ENCODE measurements around the gene STK32B.

STK32B gene

DNA sequence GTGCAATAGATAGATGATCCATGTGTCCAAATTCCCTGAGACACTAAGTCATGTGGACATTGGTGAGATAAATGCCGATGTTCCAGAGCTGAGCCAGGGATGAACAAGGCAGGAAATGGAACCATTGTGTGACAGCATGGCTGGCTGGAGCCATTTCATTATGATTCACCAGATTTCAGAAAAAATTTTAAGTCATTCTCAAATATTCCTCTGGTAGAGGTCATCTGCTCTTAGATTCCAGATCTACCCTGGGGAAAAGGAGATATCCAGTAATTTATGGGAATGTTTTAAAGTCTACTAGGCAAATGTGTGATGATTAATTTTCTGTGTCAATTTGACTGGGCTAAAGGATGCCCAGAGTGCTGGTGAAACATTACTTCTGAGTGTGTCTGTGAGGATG, 287.3 kb downstream of the STK32B start:
- Histone ChIP-seq H3K27me3 (ENCODE audit: low read depth, low read length) (no peaks in the 10 kb centered on the region), H3K36me3 (ENCODE audit: control insufficient read depth in 1 of 2, insufficient read depth in 2 of 2, low read length in 2 of 2) (no peaks in the 10 kb centered on the region), H3K4me3 (ENCODE audit: low read depth in 1 of 2, low read length in 2 of 2) (no peak overlapping the region), H3K4me1 (ENCODE audit: control insufficient read depth in 1 of 2, insufficient read depth in 2 of 2, low read length in 2 of 2) (no peaks in the 10 kb centered on the region), H3K9me3 (ENCODE audit: control insufficient read depth in 1 of 2, low read length in 2 of 2) (no peaks in the 10 kb centered on the region), H3K27ac (ENCODE audit: low read length) (no peak overlapping the region)

DNA sequence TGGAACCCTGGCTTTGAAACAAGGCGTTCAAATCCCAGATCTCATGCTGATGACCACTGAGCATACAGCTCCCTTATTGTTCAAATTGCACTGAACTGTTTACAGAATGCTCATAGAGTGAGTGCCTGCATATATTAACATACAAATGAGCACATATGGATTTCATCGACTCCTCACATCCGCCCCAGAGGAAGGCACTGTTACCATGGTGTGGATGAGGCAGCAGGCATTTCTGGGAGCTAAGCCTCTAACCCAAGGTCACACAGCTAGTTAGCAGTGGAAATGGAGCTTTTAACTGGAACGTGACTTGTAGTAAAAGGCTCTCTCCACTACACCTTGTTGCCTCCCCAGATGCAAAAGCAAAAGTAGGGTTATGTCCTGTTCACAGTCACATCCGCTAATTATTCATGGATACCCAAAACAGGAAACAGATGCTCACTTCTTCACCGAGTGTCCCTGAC, 289.7 kb downstream of the STK32B start:
- H3K9me3 ChIP-seq (ENCODE audit: control insufficient read depth in 1 of 2, low read length in 2 of 2): no peaks in the 10 kb centered on the region
- no peak overlapping the region for H3K4me3 ChIP-seq (ENCODE audit: low read depth in 1 of 2, low read length in 2 of 2)
- H3K4me1 ChIP-seq (ENCODE audit: control insufficient read depth in 1 of 2, insufficient read depth in 2 of 2, low read length in 2 of 2): no peaks in the 10 kb centered on the region
- H3K27ac ChIP-seq (ENCODE audit: low read length): no peak overlapping the region
- H3K27me3 ChIP-seq (ENCODE audit: low read depth, low read length): no peaks in the 10 kb centered on the region
- H3K36me3 ChIP-seq (ENCODE audit: control insufficient read depth in 1 of 2, insufficient read depth in 2 of 2, low read length in 2 of 2): no peaks in the 10 kb centered on the region

DNA sequence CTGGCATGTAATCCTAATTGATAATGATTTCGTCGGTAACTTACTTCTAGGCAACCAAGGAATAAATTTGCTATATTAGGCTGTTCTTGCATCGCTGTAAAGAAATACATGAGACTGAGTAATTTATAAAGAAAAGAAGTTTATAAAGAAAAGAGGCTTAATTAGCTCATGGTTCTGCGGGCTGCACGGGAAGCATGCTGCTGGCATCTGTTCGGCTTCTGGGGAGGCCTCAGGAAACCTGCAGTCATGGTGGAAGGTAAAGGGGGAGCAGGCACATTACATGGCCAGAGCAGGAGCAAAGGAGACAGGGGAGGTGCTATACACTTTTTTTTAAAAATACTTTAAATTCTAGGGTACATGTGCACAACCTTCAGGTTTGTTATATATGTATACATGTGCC, 290.2 kb downstream of the STK32B start:
- Histone ChIP-seq H3K27ac (ENCODE audit: low read length) (no peak overlapping the region), H3K4me3 (ENCODE audit: low read depth in 1 of 2, low read length in 2 of 2) (no peak overlapping the region), H3K27me3 (ENCODE audit: low read depth, low read length) (no peaks in the 10 kb centered on the region), H3K36me3 (ENCODE audit: control insufficient read depth in 1 of 2, insufficient read depth in 2 of 2, low read length in 2 of 2) (no peaks in the 10 kb centered on the region), H3K4me1 (ENCODE audit: control insufficient read depth in 1 of 2, insufficient read depth in 2 of 2, low read length in 2 of 2) (no peaks in the 10 kb centered on the region), H3K9me3 (ENCODE audit: control insufficient read depth in 1 of 2, low read length in 2 of 2) (no peaks in the 10 kb centered on the region)

DNA sequence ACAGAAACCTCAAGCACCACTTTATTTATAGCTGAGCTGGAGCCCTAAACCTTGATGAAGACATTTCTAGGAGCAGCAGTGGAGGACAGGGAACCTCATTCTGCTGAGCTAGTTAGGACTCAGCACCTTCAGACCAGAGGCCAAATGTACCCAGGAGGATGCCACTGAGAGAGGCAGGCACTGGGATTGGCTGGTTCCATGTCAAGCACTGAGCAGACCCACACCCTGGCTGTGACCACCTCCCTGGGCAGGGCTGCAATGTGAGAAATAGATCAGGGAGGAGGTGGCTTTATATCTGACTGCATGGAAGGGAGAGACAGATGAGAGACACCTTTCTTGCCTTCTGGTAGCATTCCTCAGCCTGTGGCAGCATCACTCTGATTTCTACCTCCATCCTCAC, 304.6 kb downstream of the STK32B start:
- Histone ChIP-seq H3K9me3 (ENCODE audit: control insufficient read depth in 1 of 2, low read length in 2 of 2) (no peaks in the 10 kb centered on the region), H3K27ac (ENCODE audit: low read length) (no peak overlapping the region), H3K27me3 (ENCODE audit: low read depth, low read length) (no peaks in the 10 kb centered on the region), H3K4me3 (ENCODE audit: low read depth in 1 of 2, low read length in 2 of 2) (no peak overlapping the region), H3K36me3 (ENCODE audit: control insufficient read depth in 1 of 2, insufficient read depth in 2 of 2, low read length in 2 of 2) (no peaks in the 10 kb centered on the region), H3K4me1 (ENCODE audit: control insufficient read depth in 1 of 2, insufficient read depth in 2 of 2, low read length in 2 of 2) (no peaks in the 10 kb centered on the region)

DNA sequence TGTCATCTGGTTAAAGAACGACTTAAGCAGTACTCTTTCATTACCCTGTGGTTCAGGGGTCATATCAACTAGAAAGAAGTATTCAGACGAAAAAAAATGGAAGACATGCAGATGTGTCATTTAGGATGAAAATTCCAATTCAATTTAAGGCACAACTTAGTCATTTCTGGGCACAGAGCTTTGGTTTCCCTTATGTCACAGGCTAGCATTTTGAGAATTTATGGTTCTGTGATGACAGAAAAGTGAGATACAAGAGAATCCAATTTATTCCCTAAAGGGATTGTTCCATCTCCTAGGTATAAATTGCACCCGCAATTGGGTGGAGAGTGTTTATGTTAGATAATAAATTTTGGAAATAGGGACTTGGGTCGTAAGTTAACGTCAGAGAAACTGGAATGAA, 306.6 kb downstream of the STK32B start:
- Histone ChIP-seq H3K36me3 (ENCODE audit: control insufficient read depth in 1 of 2, insufficient read depth in 2 of 2, low read length in 2 of 2) (no peaks in the 10 kb centered on the region), H3K27me3 (ENCODE audit: low read depth, low read length) (no peaks in the 10 kb centered on the region), H3K4me1 (ENCODE audit: control insufficient read depth in 1 of 2, insufficient read depth in 2 of 2, low read length in 2 of 2) (no peaks in the 10 kb centered on the region), H3K27ac (ENCODE audit: low read length) (no peak overlapping the region), H3K4me3 (ENCODE audit: low read depth in 1 of 2, low read length in 2 of 2) (no peak overlapping the region), H3K9me3 (ENCODE audit: control insufficient read depth in 1 of 2, low read length in 2 of 2) (no peaks in the 10 kb centered on the region)

DNA sequence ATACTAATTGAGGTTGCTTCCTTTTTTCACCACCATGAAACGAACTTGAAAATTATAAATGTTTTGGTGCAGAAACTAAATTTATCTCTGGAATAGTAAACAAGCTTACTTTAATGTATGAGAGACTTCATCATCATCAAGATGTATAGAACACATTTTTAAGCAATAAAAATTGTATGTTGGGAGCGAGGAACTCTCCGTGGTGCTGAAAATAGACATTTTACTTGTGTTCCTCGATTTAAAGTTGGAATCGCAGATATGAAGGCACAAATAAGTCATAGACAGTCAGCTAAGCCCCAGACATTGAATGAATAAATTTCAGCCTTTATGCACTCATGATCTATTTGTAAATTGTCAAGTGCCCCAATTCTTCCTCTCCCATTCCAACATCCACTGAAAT, 310.7 kb downstream of the STK32B start:
- Histone ChIP-seq H3K27ac (ENCODE audit: low read length) (no peak overlapping the region), H3K4me3 (ENCODE audit: low read depth in 1 of 2, low read length in 2 of 2) (no peak overlapping the region), H3K36me3 (ENCODE audit: control insufficient read depth in 1 of 2, insufficient read depth in 2 of 2, low read length in 2 of 2) (no peaks in the 10 kb centered on the region), H3K27me3 (ENCODE audit: low read depth, low read length) (no peaks in the 10 kb centered on the region), H3K4me1 (ENCODE audit: control insufficient read depth in 1 of 2, insufficient read depth in 2 of 2, low read length in 2 of 2) (no peaks in the 10 kb centered on the region), H3K9me3 (ENCODE audit: control insufficient read depth in 1 of 2, low read length in 2 of 2) (no peaks in the 10 kb centered on the region)

DNA sequence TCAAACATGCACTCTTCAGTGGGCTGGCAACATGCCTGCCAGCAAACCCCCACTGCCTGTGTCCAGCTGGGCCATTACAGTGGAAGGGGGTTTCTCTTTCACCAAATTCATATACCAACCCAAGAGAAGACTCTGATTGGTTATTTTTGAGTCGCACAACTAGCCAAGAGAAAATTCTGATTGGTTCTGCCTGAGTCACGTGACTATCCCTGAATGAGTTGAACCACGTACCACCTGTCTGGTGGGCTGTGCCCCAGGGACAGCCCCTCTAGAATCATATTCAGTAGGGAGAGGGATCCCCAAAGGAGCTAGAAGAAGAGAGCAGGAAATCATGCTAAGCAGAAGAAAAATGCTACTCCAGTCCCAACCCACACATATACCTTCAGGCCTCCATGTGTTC, 313.1 kb downstream of the STK32B start:
- Histone ChIP-seq H3K4me1 (ENCODE audit: control insufficient read depth in 1 of 2, insufficient read depth in 2 of 2, low read length in 2 of 2) (no peaks in the 10 kb centered on the region), H3K4me3 (ENCODE audit: low read depth in 1 of 2, low read length in 2 of 2) (no peak overlapping the region)

DNA sequence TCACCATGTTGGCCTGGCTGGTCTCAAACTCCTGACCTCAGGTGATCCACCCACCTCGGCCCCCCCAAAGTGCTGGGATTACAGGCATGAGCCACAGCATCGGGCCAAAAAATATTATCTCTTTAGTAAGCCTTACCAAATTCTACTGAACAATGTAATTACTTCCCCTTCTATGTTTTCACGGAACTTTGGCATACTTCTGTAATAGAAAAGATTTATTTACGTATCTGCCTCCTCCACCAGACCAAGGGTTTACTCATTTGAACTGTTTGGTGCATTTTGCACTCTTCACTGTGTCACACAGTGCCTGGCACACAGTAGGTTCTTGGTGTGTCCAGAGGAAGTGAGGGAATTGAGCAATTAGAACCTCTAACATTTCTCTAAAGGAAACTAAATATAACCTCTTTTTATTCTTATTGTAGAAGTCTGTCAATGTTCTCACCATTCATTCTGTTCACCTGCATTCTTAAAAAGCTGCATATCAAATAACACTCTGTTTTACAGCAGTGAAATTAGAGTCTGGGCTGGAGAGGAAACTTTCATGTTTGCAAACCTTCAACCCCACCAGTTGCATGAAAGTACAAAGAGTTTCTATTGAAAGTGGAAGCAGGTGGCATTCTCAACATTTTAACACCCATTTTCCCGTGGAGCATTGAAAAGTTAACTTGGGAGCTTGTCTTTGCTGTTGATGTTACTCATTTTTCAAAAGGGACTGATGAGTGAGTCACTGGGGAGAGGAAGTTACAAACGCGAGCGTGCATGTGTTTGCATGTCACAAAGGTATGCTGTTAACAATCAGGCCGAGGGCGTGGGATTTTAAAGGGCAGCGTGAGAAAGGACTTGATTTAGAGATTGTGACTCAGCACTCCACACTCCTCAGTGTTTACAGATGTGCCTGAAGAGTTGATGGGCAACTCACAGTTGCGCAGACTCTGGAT, 314.1 kb downstream of the STK32B start:
- Histone ChIP-seq H3K27ac (ENCODE audit: low read length) (no peak overlapping the region), H3K4me1 (ENCODE audit: control insufficient read depth in 1 of 2, insufficient read depth in 2 of 2, low read length in 2 of 2) (no peaks in the 10 kb centered on the region), H3K9me3 (ENCODE audit: control insufficient read depth in 1 of 2, low read length in 2 of 2) (no peaks in the 10 kb centered on the region), H3K36me3 (ENCODE audit: control insufficient read depth in 1 of 2, insufficient read depth in 2 of 2, low read length in 2 of 2) (no peaks in the 10 kb centered on the region), H3K27me3 (ENCODE audit: low read depth, low read length) (no peaks in the 10 kb centered on the region), H3K4me3 (ENCODE audit: low read depth in 1 of 2, low read length in 2 of 2) (no peak overlapping the region)

More for the DNA sequence above, 313.1 kb downstream of the STK32B start:
- no peaks in the 10 kb centered on the region for H3K27me3 ChIP-seq (ENCODE audit: low read depth, low read length)
- no peaks in the 10 kb centered on the region for H3K36me3 ChIP-seq (ENCODE audit: control insufficient read depth in 1 of 2, insufficient read depth in 2 of 2, low read length in 2 of 2)
- H3K9me3 ChIP-seq (ENCODE audit: control insufficient read depth in 1 of 2, low read length in 2 of 2): no peaks in the 10 kb centered on the region
- H3K27ac ChIP-seq (ENCODE audit: low read length): no peak overlapping the region

DNA sequence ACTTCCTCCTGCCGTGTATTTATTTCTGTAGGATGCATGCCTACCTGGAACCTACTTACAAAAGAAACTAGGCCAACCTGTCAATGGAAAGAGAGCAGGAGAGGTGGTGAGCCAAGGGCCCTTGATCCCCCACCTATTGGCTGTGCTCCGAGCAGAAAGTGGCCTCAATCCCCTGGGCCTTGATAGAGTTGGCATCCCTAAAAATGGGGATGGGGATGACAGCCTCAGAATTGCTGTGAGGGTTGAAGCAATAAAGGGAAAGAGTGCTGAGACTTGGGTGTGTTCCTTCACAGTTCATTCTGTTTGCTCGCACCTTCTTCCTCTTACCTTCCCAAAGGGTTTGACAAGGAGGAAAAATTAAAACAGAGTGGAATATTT, 314.7 kb downstream of the STK32B start:
- Histone ChIP-seq H3K27me3 (ENCODE audit: low read depth, low read length) (no peaks in the 10 kb centered on the region), H3K36me3 (ENCODE audit: control insufficient read depth in 1 of 2, insufficient read depth in 2 of 2, low read length in 2 of 2) (no peaks in the 10 kb centered on the region), H3K9me3 (ENCODE audit: control insufficient read depth in 1 of 2, low read length in 2 of 2) (no peaks in the 10 kb centered on the region), H3K27ac (ENCODE audit: low read length) (no peak overlapping the region), H3K4me3 (ENCODE audit: low read depth in 1 of 2, low read length in 2 of 2) (no peak overlapping the region), H3K4me1 (ENCODE audit: control insufficient read depth in 1 of 2, insufficient read depth in 2 of 2, low read length in 2 of 2) (no peaks in the 10 kb centered on the region)

DNA sequence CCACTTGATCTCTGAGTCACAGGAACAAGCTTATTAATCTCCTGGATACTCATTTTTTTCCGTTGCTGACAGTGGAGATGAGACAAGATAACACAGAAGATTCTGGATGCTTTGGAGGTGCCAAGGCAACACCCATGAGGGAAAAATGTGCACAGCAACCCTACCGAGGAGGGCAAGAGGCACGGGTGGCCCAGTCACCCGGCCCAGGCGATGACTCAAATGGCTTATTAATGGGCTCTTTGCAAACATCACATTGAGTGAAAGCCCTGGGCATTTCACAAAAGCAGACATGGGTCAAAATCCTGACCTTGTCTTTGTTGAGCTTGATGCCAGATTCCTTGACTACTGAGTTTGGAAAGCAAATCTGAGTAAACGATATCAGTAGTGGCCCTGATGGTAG, 315.1 kb downstream of the STK32B start:
- Histone ChIP-seq H3K27ac (ENCODE audit: low read length) (no peak overlapping the region), H3K9me3 (ENCODE audit: control insufficient read depth in 1 of 2, low read length in 2 of 2) (no peaks in the 10 kb centered on the region), H3K27me3 (ENCODE audit: low read depth, low read length) (no peaks in the 10 kb centered on the region), H3K4me3 (ENCODE audit: low read depth in 1 of 2, low read length in 2 of 2) (no peak overlapping the region), H3K4me1 (ENCODE audit: control insufficient read depth in 1 of 2, insufficient read depth in 2 of 2, low read length in 2 of 2) (no peaks in the 10 kb centered on the region), H3K36me3 (ENCODE audit: control insufficient read depth in 1 of 2, insufficient read depth in 2 of 2, low read length in 2 of 2) (no peaks in the 10 kb centered on the region)

DNA sequence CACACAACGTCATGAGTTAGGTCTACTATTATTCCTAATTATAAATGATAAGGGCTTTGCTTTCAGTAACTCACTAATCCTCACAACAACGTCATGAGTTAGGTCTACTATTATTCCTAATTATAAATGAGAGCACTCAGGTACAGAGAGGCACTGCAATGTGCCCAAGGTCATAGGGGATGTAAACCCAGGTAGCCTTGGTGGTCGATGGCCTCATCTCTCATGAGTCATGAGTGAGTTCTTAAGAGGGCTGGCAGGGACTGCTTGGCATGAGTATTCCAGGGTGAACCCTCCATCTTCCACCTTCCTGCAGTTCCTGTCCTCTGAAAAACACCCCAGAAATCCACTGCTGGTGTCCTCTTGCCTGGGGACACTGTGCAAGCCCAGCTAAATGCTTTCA, 317.1 kb downstream of the STK32B start:
- no peaks in the 10 kb centered on the region for H3K36me3 ChIP-seq (ENCODE audit: control insufficient read depth in 1 of 2, insufficient read depth in 2 of 2, low read length in 2 of 2)
- no peak overlapping the region for H3K4me3 ChIP-seq (ENCODE audit: low read depth in 1 of 2, low read length in 2 of 2)
- no peaks in the 10 kb centered on the region for H3K27me3 ChIP-seq (ENCODE audit: low read depth, low read length)
- H3K9me3 ChIP-seq (ENCODE audit: control insufficient read depth in 1 of 2, low read length in 2 of 2): peaks cover 1 to 2% of the 10 kb centered on the region in 2 donors
- no peak overlapping the region for H3K27ac ChIP-seq (ENCODE audit: low read length)
- H3K4me1 ChIP-seq (ENCODE audit: control insufficient read depth in 1 of 2, insufficient read depth in 2 of 2, low read length in 2 of 2): no peaks in the 10 kb centered on the region

DNA sequence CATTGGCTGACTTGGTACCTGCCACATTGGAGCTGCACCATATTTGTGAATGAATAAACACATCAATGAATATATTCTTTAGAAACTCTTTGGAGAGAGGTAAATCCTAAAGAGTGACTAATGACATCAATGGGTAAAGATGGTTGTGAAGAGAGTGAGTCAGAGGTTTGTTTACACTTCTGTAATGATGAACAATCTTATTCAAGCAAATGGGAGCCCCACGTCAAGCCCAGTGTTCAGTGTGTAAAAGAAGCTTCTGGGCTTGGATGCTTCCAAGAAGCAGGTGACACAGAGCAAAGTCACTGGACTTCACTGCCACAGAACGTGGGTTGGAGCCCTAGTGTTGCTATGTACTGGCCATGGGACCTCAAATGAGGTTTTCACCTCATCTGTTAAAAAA, 319.0 kb downstream of the STK32B start:
- H3K9me3 ChIP-seq (ENCODE audit: control insufficient read depth in 1 of 2, low read length in 2 of 2): peaks cover 6 to 7% of the 10 kb centered on the region in 2 donors
- H3K27me3 ChIP-seq (ENCODE audit: low read depth, low read length): no peaks in the 10 kb centered on the region
- H3K36me3 ChIP-seq (ENCODE audit: control insufficient read depth in 1 of 2, insufficient read depth in 2 of 2, low read length in 2 of 2): no peaks in the 10 kb centered on the region
- H3K4me3 ChIP-seq (ENCODE audit: low read depth in 1 of 2, low read length in 2 of 2): no peak overlapping the region
- H3K27ac ChIP-seq (ENCODE audit: low read length): no peak overlapping the region
- no peaks in the 10 kb centered on the region for H3K4me1 ChIP-seq (ENCODE audit: control insufficient read depth in 1 of 2, insufficient read depth in 2 of 2, low read length in 2 of 2)
